SK-N-SH treated with all-trans-retinoic acid at 6 μM for 48 hours (cell line): Measurements from ENCODE around the gene RUSC1.

ENCODE experiments used
- ARNTL ChIP-seq: fragments of 450-650 bp; formaldehyde crosslinking; IDR thresholded peaks from 2 replicates; pipeline ENCODE4 v1.5.0; 2020; ENCODE audit warnings: low read depth, mild to moderate bottlenecking, moderate library complexity, borderline replicate concordance
- CREB5 ChIP-seq: fragments of 250-450 bp; sonication (Bioruptor Pico); IDR thresholded peaks from 2 replicates; pipeline ENCODE4 v1.5.1; 2020; ENCODE audit warnings: low read depth, mild to moderate bottlenecking, moderate library complexity
- PPARA ChIP-seq: fragments of 250-450 bp; sonication (Bioruptor Pico); IDR thresholded peaks from 2 replicates; pipeline ENCODE4 v1.5.0; 2020; ENCODE audit warnings: mild to moderate bottlenecking, borderline replicate concordance
- ZC3H10 ChIP-seq: fragments of 250-450 bp; sonication (Bioruptor Pico); IDR thresholded peaks from 2 replicates; pipeline ENCODE4 v1.5.1; 2021; ENCODE audit warnings: mild to moderate bottlenecking, moderate library complexity
- ZFP30 ChIP-seq: fragments of 450-650 bp; formaldehyde crosslinking; IDR thresholded peaks from 2 replicates; pipeline ENCODE4 v1.5.0; 2022; ENCODE audit warnings: mild to moderate bottlenecking, moderate library complexity
- TF ChIP-seq, protein P1 (sequence below): fragments of 250-450 bp; sonication (Bioruptor Pico); IDR thresholded peaks from 2 replicates; pipeline ENCODE4 v1.8.0; 2020; ENCODE audit warnings: mild to moderate bottlenecking, moderate library complexity, borderline replicate concordance
- TF ChIP-seq, protein P2 (sequence below): fragments of 250-450 bp; sonication (Bioruptor Pico); IDR thresholded peaks from 2 replicates; pipeline ENCODE4 v1.8.0; 2021; ENCODE audit warnings: low read depth, mild to moderate bottlenecking, moderate library complexity, borderline replicate concordance

- TF ChIP-seq, protein P1, sequence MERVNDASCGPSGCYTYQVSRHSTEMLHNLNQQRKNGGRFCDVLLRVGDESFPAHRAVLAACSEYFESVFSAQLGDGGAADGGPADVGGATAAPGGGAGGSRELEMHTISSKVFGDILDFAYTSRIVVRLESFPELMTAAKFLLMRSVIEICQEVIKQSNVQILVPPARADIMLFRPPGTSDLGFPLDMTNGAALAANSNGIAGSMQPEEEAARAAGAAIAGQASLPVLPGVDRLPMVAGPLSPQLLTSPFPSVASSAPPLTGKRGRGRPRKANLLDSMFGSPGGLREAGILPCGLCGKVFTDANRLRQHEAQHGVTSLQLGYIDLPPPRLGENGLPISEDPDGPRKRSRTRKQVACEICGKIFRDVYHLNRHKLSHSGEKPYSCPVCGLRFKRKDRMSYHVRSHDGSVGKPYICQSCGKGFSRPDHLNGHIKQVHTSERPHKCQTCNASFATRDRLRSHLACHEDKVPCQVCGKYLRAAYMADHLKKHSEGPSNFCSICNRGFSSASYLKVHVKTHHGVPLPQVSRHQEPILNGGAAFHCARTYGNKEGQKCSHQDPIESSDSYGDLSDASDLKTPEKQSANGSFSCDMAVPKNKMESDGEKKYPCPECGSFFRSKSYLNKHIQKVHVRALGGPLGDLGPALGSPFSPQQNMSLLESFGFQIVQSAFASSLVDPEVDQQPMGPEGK (CRISPR knock-in tag): no peak
- TF ChIP-seq, protein P2, sequence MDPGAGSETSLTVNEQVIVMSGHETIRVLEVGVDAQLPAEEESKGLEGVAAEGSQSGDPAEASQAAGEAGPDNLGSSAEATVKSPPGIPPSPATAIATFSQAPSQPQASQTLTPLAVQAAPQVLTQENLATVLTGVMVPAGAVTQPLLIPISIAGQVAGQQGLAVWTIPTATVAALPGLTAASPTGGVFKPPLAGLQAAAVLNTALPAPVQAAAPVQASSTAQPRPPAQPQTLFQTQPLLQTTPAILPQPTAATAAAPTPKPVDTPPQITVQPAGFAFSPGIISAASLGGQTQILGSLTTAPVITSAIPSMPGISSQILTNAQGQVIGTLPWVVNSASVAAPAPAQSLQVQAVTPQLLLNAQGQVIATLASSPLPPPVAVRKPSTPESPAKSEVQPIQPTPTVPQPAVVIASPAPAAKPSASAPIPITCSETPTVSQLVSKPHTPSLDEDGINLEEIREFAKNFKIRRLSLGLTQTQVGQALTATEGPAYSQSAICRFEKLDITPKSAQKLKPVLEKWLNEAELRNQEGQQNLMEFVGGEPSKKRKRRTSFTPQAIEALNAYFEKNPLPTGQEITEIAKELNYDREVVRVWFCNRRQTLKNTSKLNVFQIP: no peak
- TF ChIP-seq ARNTL (no peak), ZC3H10 (CRISPR knock-in tag) (no peak), ZFP30 (CRISPR knock-in tag) (no peak), PPARA (CRISPR knock-in tag) (no peak), CREB5 (CRISPR knock-in tag) (no peak)
Measured at GRCh38 chr1:155278689-155279160, 42.0 kb upstream of the RUSC1 start.
